ENCODE results near the gene LENG8.

- TF ChIP-seq, protein P1, sequence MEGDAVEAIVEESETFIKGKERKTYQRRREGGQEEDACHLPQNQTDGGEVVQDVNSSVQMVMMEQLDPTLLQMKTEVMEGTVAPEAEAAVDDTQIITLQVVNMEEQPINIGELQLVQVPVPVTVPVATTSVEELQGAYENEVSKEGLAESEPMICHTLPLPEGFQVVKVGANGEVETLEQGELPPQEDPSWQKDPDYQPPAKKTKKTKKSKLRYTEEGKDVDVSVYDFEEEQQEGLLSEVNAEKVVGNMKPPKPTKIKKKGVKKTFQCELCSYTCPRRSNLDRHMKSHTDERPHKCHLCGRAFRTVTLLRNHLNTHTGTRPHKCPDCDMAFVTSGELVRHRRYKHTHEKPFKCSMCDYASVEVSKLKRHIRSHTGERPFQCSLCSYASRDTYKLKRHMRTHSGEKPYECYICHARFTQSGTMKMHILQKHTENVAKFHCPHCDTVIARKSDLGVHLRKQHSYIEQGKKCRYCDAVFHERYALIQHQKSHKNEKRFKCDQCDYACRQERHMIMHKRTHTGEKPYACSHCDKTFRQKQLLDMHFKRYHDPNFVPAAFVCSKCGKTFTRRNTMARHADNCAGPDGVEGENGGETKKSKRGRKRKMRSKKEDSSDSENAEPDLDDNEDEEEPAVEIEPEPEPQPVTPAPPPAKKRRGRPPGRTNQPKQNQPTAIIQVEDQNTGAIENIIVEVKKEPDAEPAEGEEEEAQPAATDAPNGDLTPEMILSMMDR (IDR thresholded peaks at IDR 0.05; ENCODE audit: low read length), result no peak
- TF ChIP-seq EZH2phosphoT487 (IDR thresholded peaks at IDR 0.05; ENCODE audit: low read length) (no peak), EZH2 (optimal IDR thresholded peaks at IDR 0.05; ENCODE audit: low read depth, low read length) (no peak)
Observed at GRCh38 chr19:54422136-54422535, 26.9 kb upstream of the LENG8 start.
